Measurements from ENCODE around the gene PHLDB2. TPM values are rescaled to one million over a fixed set of nuclear protein-coding genes. Genes with fewer than 3 reads are reported as not detected.

The PHLDB2 gene
- total and polyA plus RNA-seq, 2 of the 8 experiments (the other 6 are each of a cell fraction or from before 2014, with no cell fraction given): 5.8 to 22.6 TPM

- H3K4ac ChIP-seq (replicated peaks; ENCODE audit: insufficient read length, low read depth, low read length): no peak overlapping the region
- H3K9ac ChIP-seq (replicated peaks in 1 of 4; ENCODE audit: extremely low read depth in 1 of 4, low read depth in 3 of 4, low read length in 3 of 4): no peak overlapping the region
- no peaks in the 10 kb centered on the region; the same call in 1 of the 2 replicates for H3K23me2 ChIP-seq (ENCODE audit: low read depth, low read length)
- ChIA-PET POLR2A (ENCODE audit: partially characterized antibody) (interaction anchor here (1.0 kb wide), 1 partner anchor 12 kb away, joined by 3 read pairs; no protein-coding TSS in a partner anchor), CTCF (ENCODE audit: partially characterized antibody) (interaction anchor here (0.7 to 0.9 kb wide), 2 partner anchors 13 to 141 kb away, joined by 3 read pairs; no protein-coding TSS in a partner anchor)
- H4K8ac ChIP-seq (ENCODE audit: extremely low read depth, insufficient read depth, low read length): no peak overlapping the region
- H3K79me1 ChIP-seq (ENCODE audit: low read depth, low read length): no peaks in the 10 kb centered on the region
- no peak overlapping the region for H2BK15ac ChIP-seq (ENCODE audit: low read length)
- H4K5ac ChIP-seq (ENCODE audit: insufficient read length, low read depth, low read length): no peak overlapping the region
- H2BK5ac ChIP-seq (ENCODE audit: low read depth, low read length): no peak overlapping the region
- TF ChIP-seq KDM4A (IDR thresholded peaks at IDR 0.05; ENCODE audit: low read depth, low read length, severe bottlenecking): no peak
- no peak for TF ChIP-seq RNF2 (IDR thresholded peaks at IDR 0.05; ENCODE audit: borderline replicate concordance, low read depth, low read length, missing control alignments, poor library complexity, severe bottlenecking)
- no peak for TF ChIP-seq RBBP5 (IDR thresholded peaks at IDR 0.05; ENCODE audit: borderline replicate concordance, low read depth, low read length)
- no peak for TF ChIP-seq NRF1 (IDR thresholded peaks at IDR 0.05; ENCODE audit: low read depth, low read length)
- no peak for TF ChIP-seq EGR1 (IDR thresholded peaks at IDR 0.05; ENCODE audit: borderline replicate concordance, low read depth, low read length)
- TF ChIP-seq ASH2L (IDR thresholded peaks at IDR 0.05; ENCODE audit: low read length): no peak
- TF ChIP-seq KDM1A (IDR thresholded peaks at IDR 0.05; ENCODE audit: borderline replicate concordance, low read length): no peak
- H3K27me3 ChIP-seq (replicated peaks in 1 of 4; ENCODE audit: control insufficient read depth in 3 of 4, extremely low read depth in 1 of 4, insufficient read depth in 3 of 4, low read length in 3 of 4): no peaks in the 10 kb centered on the region
- H3K4me1 ChIP-seq (replicated peaks in 1 of 4; ENCODE audit: control insufficient read depth in 3 of 4, insufficient read depth in 4 of 4, low read length in 3 of 4): peaks cover 2 to 7% (median 3%) of the 10 kb centered on the region in 4 experiments; a peak in 4 of 7 replicates
- no peaks in the 10 kb centered on the region for H4K20me1 ChIP-seq (replicated peaks in 1 of 2; ENCODE audit: control insufficient read depth in 1 of 2, insufficient read depth in 2 of 2, low read length in 2 of 2)
- no peak for DNase-seq (ENCODE audit: low read depth in 1 of 2, low spot score in 2 of 2)
- H3K36me3 ChIP-seq (ENCODE audit: control insufficient read depth in 2 of 4, insufficient read depth in 4 of 4, low read length in 3 of 4): no peaks in the 10 kb centered on the region
- H3K9me3 ChIP-seq (ENCODE audit: insufficient read depth in 2 of 2, low read depth in 1 of 2, low read length in 1 of 2): no peaks in the 10 kb centered on the region
- peaks cover 0 to 7% of the 10 kb centered on the region in 2 experiments; a peak in 2 of 4 replicates for H3K79me2 ChIP-seq (ENCODE audit: control insufficient read depth in 1 of 2, insufficient read depth in 2 of 2, low read length in 2 of 2)
- H3K4me3 ChIP-seq (ENCODE audit: extremely low read depth in 1 of 4, insufficient read depth in 2 of 4, low read depth in 3 of 4, low read length in 4 of 4): no peak overlapping the region
- H3K56ac ChIP-seq (replicated peaks; ENCODE audit: insufficient read length, low read depth, low read length): no peak overlapping the region
- H3K23ac ChIP-seq (ENCODE audit: insufficient read length): no peak overlapping the region
- H2AK5ac ChIP-seq (ENCODE audit: low read depth, low read length): no peak overlapping the region
- WGBS, 2 experiments (ENCODE audit: extremely low coverage in 1 of 2, insufficient coverage in 1 of 2, insufficient read length in 1 of 2, insufficient replicate concordance in 2 of 2, low coverage in 1 of 2, low lambda C conversion rate in 2 of 2, missing lambda C conversion rate in 1 of 2): 93% methylated on average over 2 of the region's 2 CpGs; no CpG with 5 or more reads in 1 of the 2 experiments
- H2BK120ac ChIP-seq (replicated peaks; ENCODE audit: low read depth, low read length): no peak overlapping the region
- no peak overlapping the region for H2BK12ac ChIP-seq (ENCODE audit: low read depth, low read length)
- no peak overlapping the region for H3K14ac ChIP-seq (ENCODE audit: insufficient read length)
- H2AFZ ChIP-seq (ENCODE audit: low read length): no peak overlapping the region
- no peak overlapping the region for H3K18ac ChIP-seq (ENCODE audit: extremely low read depth, low read length)
- FAIRE-seq: no peak
- H2BK20ac ChIP-seq (ENCODE audit: low read length): no peak overlapping the region
- no peak overlapping the region for H4K91ac ChIP-seq (replicated peaks; ENCODE audit: insufficient read length, low read length)
- H3K27ac ChIP-seq (ENCODE audit: low read depth, low read length): no peak overlapping the region
- H3K4me2 ChIP-seq (ENCODE audit: insufficient read depth in 1 of 2, low read depth in 2 of 2, low read length in 2 of 2): no peak overlapping the region
Measured at GRCh38 chr3:111872979-111873378, 13.9 kb downstream of the PHLDB2 start.

Data from H1 (cell line).